ENCODE data around the gene LAMB1.

DNA sequence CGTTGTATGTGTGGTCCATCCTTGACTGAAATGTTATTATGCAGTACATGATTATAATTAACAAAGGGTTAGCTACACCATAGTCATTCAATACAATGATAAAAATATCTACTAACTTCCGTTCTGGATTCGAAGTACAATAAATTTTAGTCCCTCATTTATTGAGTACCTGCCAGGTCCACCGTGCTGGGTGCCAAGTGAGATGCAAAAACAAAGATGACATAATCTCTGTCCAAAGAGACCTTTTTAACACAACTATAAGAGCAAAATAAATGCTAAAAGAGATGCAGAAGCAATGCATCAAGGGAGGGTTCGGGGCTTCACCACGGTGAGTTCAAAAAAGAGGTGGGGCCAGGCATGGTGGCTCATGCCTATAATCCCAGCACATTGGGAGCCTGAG lies 33.1 kb downstream of the LAMB1 start:
- TF ChIP-seq, protein P1, sequence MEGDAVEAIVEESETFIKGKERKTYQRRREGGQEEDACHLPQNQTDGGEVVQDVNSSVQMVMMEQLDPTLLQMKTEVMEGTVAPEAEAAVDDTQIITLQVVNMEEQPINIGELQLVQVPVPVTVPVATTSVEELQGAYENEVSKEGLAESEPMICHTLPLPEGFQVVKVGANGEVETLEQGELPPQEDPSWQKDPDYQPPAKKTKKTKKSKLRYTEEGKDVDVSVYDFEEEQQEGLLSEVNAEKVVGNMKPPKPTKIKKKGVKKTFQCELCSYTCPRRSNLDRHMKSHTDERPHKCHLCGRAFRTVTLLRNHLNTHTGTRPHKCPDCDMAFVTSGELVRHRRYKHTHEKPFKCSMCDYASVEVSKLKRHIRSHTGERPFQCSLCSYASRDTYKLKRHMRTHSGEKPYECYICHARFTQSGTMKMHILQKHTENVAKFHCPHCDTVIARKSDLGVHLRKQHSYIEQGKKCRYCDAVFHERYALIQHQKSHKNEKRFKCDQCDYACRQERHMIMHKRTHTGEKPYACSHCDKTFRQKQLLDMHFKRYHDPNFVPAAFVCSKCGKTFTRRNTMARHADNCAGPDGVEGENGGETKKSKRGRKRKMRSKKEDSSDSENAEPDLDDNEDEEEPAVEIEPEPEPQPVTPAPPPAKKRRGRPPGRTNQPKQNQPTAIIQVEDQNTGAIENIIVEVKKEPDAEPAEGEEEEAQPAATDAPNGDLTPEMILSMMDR (conservative IDR thresholded peaks at IDR 0.05; ENCODE audit: low read length) = no peak
- TF ChIP-seq EZH2phosphoT487 (IDR thresholded peaks at IDR 0.05; ENCODE audit: borderline replicate concordance, low read depth, low read length) = no peak
